Left forelimb (tissue), 1 donor: ENCODE data around the gene RGPD3.
"Not testable (repeated sequence)": the region's sequence is repeated elsewhere in the genome, so short reads cannot be mapped to it uniquely, and the experiment has no call there.

Source experiments
- DNase-seq: peaks from one replicate; pipeline ENCODE4 v3.0.0-alpha.2; 2018; ENCODE audit warnings: low spot score

RGPD3 gene

DNA sequence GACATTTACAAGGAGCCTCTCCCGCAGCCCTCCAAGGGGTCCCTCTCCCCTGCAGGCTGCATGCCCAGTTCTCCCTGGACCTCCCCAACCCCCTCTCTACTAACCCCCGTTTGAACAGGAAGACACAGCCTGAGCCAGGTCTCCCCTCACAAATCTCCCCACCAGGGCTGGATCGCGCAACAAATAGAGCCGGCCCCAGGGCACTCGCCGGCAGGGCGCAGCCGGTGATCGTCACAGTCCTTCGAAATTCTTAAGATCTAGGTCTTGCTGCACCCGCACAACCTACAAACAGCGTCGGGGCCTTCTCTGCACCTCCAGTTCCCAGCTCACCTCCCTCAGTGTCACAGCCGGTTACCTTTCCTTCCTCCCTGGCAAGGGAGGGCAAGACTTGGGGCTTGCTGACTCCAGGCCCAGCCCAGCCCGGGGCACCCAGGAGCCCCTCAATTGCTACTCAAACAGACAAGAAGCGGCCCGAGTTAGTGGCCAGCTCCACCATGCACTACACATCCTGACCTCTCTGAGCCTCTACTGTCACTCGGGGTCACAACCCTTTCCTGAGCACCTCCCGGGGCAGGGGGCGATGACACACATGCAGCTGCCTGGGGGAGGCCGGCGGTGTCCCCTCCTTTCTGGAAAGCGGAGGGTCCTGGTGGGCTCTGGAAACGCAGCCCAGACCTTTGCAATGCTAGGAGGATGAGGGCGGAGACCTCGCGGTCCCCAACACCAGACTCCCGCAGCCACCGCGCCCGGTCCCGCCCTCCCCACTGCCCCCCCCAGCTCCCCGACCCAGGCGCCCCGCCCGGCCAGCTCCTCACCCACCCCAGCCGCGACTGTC is 18.6 kb upstream of the RGPD3 start, which contains the start of gene CD8B2:
Gene CD8B2, plus strand, starts transcription at position 814 of the 835 bp plus-strand sequence. CDS start 63 bp downstream, outside the sequence.
- not testable (repeated sequence) for DNase-seq

DNA sequence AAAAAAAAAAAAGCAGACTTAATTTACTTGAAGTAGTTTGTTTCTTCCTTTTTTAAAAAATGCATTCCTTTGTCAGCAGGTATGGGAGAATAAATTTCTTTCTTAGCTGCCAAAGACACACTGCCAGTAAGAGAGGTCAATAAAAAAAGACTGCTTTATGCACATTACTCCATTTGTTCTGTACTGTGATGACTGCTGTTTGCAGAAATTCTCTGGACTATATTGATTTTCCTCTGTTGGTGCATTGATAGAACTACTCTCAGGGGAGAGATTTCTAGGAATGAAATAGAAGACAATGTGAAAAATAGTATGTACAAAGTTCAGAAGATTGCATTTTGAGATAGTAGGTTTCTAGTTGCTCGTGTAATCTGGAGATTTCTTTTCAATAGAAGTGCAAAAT is 11.3 kb upstream of the RGPD3 start:
- DNase-seq = not testable (repeated sequence)

DNA sequence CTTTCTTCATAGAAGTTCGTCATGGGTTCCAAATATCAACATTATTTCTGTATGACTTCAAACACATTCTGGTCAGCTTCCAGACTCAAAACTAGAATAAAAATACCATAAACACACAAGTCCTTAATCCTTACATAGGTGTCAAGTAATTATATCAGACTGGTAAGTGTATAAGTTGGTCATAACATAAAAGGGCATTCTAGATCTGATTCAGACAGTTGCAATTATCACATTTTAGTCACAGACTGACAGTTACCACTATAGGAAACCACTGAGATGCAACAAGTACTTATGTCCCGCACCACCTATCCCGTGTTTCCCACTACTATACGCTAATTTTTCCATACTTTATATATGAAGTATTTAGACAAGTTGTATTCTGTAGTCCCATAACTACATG is 9.4 kb upstream of the RGPD3 start:
- not testable (repeated sequence) for DNase-seq

DNA sequence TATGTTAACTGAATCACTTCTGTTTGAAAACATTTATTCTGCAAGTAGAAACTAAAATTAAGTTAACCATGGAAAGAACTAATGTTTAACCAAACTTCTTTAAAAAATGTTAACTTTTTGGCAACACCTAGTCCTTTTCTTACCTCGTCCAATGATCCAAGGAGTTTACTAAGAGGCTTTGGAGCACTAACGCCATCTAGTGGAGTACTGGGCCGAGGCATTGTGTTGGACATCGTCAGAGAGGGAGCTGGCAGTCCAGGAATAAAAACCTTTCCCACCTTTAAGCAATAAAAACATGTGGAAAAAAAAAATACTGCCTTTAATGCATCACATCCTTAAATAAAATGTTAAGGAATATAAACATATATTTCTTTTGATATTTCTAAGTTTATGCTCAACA is 2.4 kb upstream of the RGPD3 start:
- DNase-seq = not testable (repeated sequence)

DNA sequence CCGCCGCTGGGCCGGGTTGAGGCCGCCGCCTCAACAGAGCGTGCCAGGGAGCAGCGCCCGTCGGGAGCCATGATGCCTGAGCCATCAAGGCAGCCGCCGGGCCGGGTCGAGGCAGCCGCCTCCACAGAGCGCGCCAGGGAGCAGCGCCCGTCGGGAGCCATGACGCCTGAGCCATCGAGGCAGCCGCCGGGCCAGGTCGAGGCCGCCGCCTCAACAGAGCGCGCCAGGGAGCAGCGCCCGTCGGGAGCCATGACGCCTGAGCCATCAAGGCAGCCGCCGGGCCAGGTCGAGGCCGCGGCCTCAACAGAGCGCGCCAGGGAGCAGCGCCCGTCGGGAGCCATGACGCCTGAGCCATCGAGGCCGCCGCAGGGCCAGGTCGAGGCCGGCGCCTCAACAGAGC is 697 bp downstream of the RGPD3 start:
- not testable (repeated sequence) for DNase-seq

DNA sequence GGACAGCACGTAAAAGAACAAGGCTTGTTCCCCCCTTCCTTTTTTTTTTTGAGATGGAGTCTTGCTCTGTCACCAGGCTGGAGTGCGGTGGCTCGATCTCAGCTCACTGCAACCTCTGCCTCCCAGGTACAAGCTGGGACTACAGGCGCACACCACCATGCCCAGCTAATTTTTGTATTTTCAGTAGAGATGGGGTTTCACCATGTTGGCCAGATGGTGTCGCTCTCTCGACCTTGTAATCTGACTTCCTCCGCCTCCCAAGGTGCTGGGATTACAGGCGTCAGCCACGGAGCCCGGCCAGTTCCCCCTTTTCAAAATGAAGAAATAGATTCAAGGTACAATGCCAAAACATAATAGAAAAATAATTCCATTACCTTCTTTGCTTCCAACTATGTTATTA is 6.3 kb downstream of the RGPD3 start:
- not testable (repeated sequence) for DNase-seq

DNA sequence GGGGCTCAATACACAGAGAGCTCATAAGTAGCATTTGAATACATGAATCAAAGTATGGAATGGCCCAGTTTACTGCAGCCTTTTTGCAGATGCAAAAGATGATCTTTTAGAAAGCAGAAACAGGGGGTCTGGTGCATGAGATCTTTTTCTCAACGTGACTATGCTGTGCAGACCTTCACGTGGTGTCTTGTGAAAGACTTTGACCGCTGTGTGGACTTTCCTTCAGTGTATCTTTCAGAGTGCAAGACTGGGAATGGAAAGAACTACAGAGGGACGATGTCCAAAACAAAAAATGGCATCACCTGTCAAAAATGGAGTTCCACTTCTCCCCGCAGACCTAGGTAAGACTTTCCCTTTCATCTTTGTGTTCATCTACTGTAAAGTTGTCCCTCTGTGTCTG is 77.5 kb downstream of the RGPD3 start:
- DNase-seq = not testable (repeated sequence)

DNA sequence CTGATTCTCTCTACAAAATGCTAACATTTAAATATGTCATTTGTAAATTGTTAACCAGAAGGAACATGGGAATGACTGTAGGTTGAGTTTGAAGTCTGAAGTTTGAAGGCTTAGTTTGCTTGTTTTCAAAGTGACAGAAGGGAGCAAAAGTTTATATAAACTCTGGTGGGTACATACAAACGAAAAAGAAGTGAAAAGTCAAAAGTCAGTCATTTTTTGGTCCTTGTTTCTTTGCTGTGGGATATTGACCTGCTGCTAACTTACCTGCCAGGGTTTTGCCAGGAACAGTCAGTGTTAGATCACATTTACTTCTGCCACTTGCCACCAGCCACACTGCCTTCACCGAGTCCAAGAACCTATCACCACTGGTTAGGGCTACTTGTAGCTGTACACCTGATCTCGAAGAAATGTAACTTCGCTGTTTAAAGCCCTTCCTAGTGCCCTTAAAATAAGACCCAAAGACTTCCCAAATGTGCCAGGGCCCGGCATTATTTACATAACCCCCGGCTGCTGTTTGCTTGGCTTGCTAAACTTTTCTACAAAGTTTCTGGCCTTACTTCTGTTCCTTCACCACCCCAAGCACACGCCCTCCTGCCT is 79.3 kb downstream of the RGPD3 start:
- DNase-seq = not testable (repeated sequence)

DNA sequence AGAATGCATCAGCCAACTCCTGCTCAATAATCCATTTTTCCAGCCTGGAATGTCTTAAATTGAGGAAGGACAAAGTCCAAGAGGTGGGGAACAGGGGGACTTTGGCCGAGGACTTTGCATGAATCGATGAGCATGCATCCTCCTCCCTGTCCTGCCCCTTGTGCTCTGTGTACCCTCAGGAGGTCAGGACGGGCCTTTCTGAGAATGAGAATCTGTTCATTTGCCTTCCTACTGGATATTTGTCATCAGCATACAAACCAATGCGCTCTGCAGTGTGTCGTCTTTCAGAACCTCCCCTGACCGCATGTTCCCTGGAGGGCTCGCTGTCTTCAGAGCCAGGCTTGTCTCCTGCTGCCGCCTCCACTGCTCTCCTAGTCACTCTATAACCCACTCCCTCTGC is 83.7 kb downstream of the RGPD3 start:
- DNase-seq = not testable (repeated sequence)

DNA sequence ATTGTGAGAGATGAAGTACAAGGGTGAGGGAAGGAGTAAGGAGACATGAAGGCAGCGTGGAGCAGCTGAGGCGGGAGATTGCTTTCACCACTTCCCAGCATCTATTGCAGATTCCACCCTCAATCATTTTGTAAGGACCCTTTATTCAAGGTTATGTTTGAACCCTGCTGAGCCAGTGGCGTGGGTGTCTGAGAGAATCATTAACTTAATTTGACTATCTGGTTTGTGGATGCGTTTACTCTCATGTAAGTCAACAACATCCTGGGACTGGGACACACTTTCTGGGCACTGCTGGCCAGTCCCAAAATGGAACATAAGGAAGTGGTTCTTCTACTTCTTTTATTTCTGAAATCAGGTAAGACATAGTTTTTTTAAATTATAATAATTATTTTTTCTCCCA is 86.3 kb downstream of the RGPD3 start:
- DNase-seq = not testable (repeated sequence)

DNA sequence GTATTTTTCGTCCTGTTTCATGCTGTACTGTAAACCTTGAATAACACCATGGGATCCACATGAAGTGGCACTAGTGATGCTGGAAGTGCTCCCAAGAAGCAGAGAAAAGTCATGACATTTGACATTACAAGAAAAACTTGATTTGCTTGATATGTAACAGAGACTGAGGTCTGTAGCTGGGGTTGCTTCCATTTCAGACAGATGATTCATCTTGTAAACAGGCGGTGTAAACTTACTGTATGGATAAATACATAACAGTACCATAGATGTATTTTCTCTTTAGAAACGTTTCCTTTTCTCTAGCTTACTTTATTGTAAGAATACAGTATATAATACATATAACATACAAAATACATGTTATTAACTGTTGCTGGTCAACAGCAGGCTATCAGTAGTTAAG is 88.6 kb downstream of the RGPD3 start:
- DNase-seq = not testable (repeated sequence)

DNA sequence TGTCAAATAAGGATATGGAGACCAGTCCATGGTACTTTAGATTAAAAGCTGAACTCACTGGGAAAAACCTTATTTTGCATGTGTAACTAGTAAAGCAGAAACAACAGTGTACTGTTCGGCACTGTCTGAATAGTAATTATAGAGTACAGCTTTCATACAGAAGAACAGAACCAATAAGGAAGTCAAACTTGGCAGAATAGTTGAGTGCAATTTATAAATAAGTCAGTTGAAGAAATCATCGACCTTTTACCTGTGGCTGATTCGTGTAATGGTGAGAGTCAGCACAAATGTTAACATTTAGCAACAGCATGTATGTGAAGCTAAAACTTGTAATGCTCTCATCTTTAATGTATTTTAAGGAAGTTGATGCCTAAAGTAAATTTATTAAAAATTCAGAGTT is 99.0 kb downstream of the RGPD3 start:
- DNase-seq = not testable (repeated sequence)

DNA sequence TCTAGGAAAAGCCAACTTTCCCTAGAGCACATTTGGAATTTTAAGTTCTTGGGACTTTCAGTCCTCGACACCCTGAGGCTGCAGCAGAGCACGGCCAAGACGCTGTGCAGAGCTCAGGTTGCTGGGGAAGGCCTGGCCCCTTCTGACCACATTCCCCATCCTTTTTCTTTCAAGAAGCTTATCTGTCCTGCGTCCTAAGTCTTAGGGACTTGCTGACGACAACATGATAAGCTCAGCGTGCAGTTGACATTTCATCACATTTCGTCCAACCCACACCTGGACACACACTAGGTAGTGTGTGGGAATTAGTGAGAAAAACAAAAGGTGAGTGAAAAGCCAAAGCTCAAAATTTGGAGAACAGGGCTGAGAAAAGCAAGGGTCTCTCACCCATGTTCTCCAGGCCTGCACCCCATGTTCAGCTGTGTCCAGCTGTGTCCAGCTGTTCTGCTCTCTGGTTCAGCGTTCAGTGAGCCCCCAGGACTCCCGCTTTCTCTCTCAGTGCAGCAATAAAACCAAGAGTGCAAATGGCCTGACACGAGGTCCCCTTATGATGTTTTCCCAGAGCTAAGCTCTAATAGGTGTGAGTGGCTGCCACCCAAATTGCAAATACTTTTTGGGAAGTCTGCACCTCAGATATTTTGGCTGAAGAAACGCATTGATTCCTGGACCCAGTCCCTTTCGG is 101.9 kb downstream of the RGPD3 start:
- DNase-seq = no peak

DNA sequence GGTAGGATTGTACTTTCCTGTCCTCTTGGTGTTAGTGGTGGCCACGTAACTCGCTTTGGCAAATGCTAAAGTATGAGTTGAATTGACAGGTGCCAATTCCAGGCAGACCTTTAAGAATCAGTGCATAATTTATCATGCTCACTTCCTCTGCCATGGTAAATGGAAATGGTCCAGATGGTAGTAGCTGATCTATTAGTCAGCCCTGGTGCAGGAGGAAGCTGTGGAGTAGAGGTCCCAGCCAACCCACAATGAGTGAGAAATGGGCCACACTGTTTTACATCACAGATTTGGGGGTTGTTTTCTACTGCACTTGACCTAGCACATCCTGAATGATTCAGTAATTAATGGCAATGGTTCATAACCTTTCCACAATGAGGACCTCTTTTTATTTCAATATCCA is 104.4 kb downstream of the RGPD3 start:
- DNase-seq = no peak

DNA sequence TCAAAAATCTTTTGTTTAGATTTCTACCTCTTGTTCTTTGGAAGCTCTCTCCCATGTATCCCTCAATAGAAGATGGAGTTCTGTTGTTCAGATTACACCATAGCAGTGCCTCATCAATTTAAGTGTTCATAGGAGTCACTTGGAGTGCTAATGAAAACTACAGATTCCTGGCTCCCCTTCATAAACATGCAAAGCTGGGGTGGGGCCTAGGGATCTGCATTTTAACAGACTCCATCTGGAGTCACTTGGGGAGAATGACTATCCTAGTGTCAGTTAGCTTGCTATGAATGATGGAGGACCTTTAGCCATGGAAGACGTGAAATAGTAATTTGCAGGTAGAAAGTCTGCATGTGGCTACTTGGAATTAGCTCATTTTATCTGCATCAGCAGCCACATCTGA is 105.4 kb downstream of the RGPD3 start:
- no peak for DNase-seq

DNA sequence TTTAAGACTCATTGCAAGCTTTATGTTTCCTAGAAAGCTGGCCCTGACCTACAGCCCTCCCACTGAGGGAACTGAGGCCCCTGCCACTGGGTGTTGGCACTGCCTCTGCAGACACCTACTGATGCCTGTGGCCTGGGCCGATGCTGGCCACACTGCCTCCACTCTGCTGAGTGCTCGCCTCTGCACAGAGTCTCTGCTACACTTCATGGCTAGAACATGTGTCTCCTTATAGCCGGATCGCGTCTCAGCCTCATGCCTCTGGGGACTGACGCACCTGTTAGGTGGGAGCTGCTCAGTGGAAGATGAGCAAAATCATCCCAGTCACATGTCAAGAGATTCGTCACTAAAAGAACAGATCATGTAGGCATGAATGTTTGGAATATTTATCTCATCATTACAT is 108.7 kb downstream of the RGPD3 start:
- DNase-seq = no peak

DNA sequence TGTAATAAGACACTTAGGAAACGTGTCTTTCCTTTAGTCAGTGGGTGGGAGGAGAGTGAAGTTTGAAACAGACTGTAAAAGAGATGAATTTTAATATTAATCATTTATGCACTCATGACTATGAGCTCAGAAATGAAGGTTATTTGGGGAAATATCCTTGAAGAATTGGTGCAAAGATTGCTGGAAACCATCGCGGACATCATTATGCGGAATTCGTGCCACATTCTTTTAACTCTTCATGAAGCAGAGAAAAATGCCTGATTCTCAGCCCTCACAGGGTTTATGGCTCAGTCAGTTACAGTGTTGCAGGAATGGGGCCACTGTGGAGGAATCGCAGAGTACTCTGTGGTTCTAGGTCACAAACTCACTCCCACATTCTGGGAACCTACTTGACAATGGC is 109.7 kb downstream of the RGPD3 start:
- no peak for DNase-seq

DNA sequence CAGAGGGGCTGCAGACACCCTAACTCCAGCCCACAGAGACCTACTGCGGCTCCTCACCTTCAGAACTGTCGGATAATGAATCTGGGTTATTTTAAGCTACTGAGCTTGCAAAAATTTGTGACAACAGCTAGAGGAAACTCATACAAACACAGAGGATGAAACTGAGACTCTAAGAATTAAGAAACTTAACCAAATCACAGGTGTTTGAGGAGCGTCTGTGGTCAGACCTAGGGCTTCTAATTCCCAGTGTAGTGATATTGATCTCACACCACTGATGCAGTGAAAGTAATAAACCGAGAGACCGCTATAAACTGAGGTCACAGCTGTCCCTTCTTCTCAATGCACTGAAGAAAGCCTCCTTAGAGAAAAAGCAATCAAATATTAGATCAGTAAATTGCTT is 110.1 kb downstream of the RGPD3 start:
- DNase-seq = no peak

DNA sequence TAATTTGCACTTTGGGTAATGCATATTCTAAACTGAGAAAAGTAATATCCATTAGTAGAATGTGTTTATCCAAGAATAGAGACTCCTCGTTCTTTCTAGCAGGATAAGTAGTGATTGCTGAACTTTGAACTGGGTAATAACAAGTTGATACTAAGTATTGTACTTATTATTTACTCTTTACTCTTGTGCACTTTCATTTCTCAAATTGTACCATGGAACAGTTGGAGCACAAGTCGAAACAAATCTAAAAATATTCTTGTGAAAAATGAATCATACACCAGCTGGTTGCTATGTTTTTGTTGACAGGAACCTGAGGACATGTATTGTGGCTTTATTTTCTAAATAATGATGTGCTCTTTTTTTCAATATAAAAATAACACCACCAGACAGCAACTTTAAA is 111.9 kb downstream of the RGPD3 start:
- no peak for DNase-seq

DNA sequence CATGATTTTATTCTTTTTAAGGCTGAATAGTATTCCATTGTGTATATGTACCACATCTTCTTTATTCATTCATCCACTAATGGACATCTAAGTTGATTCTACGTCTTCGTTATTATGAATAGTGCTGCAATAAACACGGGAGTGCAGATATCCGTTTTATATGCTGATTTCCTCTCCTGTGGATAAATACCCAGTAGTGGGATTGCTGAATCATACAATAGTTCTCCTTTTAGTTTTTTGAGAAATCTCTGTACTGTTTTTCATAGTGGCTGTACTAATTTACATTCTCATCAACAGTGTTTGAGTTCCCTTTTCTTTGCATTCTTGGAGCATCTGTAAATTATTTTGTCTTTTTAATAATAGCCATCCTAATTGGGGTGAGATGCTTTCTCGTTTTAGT is 114.5 kb downstream of the RGPD3 start:
- DNase-seq = no peak

DNA sequence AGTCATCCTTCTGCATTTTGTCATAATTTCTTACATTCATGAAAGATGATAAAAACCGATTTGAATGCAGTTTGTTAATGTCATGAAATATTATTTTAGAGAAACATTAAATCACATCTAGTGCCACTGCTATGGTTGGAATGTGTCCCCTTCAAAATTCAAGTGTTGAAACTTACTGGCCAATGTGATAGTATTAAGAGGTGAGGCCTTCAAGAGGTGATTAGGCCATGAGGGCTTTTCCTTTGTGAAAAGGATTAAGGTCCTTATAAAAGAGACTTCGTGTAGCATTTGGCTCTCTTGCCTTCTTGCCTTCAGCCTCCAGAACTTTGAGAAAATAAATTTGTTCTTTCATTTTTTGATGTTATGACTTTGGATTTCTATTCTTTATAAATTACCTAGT is 117.2 kb downstream of the RGPD3 start:
- no peak for DNase-seq

DNA sequence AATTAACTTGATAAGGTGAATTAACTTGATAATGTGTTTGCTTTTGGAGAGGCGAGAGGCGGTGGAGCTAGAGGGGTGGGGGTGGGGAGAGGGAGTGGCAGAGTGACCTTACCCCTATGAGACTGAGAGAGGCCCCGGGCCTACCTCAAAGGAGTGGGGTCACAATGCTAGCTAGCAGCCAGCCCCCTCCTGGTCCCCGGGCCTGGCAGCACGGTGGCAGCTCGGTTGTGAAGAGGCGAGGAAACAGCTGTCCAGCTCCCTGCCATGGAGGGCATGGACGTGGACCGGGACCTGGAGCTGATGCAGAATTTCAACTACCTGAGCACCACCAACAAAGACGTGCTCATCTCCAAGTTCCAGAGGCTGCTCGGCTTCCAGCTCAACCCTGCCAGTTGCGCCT is 123.9 kb downstream of the RGPD3 start:
- no peak for DNase-seq

DNA sequence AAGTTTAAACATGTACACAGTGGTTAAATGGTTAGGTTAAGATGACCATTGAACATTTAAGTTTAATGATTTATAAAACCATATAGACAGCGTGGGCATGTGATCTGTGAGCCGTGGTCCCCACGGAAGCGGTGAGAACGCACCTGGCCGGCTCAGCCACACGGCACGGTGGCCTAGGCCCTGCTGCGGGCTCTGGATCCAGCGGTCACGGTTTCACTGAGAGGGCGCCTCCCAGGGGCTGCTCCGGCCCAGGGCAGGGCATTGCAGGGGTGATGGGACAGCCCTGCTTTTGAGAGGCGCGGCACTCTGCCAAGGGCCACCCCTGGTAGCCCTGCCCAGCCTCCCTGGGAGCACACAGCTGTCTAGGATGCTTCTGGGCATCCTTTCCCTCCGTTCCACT is 124.9 kb downstream of the RGPD3 start:
- DNase-seq = no peak
